K562 (cell line): ENCODE measurements around the gene RPS15A. TPM values are rescaled to one million over a fixed set of nuclear protein-coding genes. Genes with fewer than 3 reads are reported as not detected.
A peak's percentile ranks its signal among the peaks of the same experiment; 100 is the strongest.

Source experiments
- BCOR ChIP-seq: fragments of 450-650 bp; IDR thresholded peaks from 2 replicates; pipeline ENCODE4 v1.6.1; 2016
- ELF2 ChIP-seq: fragments of 250-450 bp; sonication (Bioruptor Pico); IDR thresholded peaks from 2 replicates; pipeline ENCODE4 v1.5.0; 2021; ENCODE audit warnings: mild to moderate bottlenecking
- NBN ChIP-seq: fragments of 450-650 bp; IDR thresholded peaks from 2 replicates; pipeline ENCODE4 v1.6.1; 2016; ENCODE audit warnings: low read depth, mild to moderate bottlenecking
- NFXL1 ChIP-seq: fragments of 450-650 bp; formaldehyde crosslinking; IDR thresholded peaks from 2 replicates; pipeline ENCODE4 v1.4.0; 2021; ENCODE audit warnings: mild to moderate bottlenecking
- NONO ChIP-seq, 2 experiments: fragments of 200-400 bp in 1 of 2; fragments of 450-650 bp in 1 of 2; formaldehyde crosslinking in 1 of 2; IDR thresholded peaks; 2 replicates each; pipeline ENCODE4 v1.6.1; 2017; ENCODE audit warnings: low read depth in 2 of 2, mild to moderate bottlenecking in 2 of 2, moderate library complexity in 2 of 2, low read length in 1 of 2
- NRF1 ChIP-seq, 2 experiments: fragments of 450-650 bp; IDR thresholded peaks in 1 of 2; conservative IDR thresholded peaks in 1 of 2; 2 replicates each; pipeline ENCODE4 v1.6.1; 2014; ENCODE audit warnings: mild to moderate bottlenecking in 2 of 2
- POLR2B ChIP-seq: fragments of 450-650 bp; IDR thresholded peaks from 2 replicates; pipeline ENCODE4 v1.6.1; 2018; ENCODE audit warnings: low read depth; ENCODE audit not compliant: partially characterized antibody
- SAFB ChIP-seq: fragments of 200-400 bp; formaldehyde crosslinking; IDR thresholded peaks from 2 replicates; pipeline ENCODE4 v1.6.1; 2017; ENCODE audit warnings: low read depth, low read length, borderline replicate concordance
- SETDB1 ChIP-seq: IDR thresholded peaks from one replicate; pipeline ENCODE4 v1.6.1; 2012; ENCODE audit warnings: low read length, control low read depth, inconsistent platforms
- SIN3B ChIP-seq: fragments of 450-650 bp; IDR thresholded peaks from 2 replicates; pipeline ENCODE4 v1.6.1; 2017; ENCODE audit warnings: low read depth, mild to moderate bottlenecking, moderate library complexity
- ZNF217 ChIP-seq: sonication (generic); formaldehyde crosslinking; IDR thresholded peaks from 2 replicates; pipeline ENCODE4 v1.8.0; 2022; ENCODE audit warnings: mild to moderate bottlenecking, missing genetic modification reagents
- ZNF354B ChIP-seq: fragments of 250-450 bp; sonication (Bioruptor Pico); IDR thresholded peaks from 2 replicates; pipeline ENCODE4 v1.4.0; 2020
- ZNF444 ChIP-seq: fragments of 250-450 bp; sonication (Bioruptor Pico); IDR thresholded peaks from 2 replicates; pipeline ENCODE4 v1.4.0; 2020; ENCODE audit warnings: mild to moderate bottlenecking, moderate library complexity
- polyA plus RNA-seq, 8 experiments: library from polyadenylated mRNA; depleted of rRNA in 4 of 8; stranded (reverse) in 5 of 8; unstranded in 3 of 8; fragments of >200 nt; fragmentation: Nextera tagmentation in 2 of 8; fragmentation: Illumina TruSeq in 1 of 8; extraction: Ambion mirVana in 2 of 8; extraction: Trizol in 1 of 8; gene quantifications; 2 replicates each; pipeline versions ENCODE4 v1.2.1 to v1.2.3, GENCODE V29; 2011 to 2014; ENCODE audit warnings: inconsistent platforms in 1 of 8, missing spikeins in 1 of 8
- total RNA-seq, 7 experiments: library from RNA; depleted of rRNA in 6 of 7; stranded (reverse); fragments of >200 nt in 6 of 7; fragmentation: Illumina TruSeq in 2 of 7; extraction: Trizol in 2 of 7; gene quantifications; 2 replicates each; pipeline versions ENCODE4 v1.2.1 to v1.2.3, GENCODE V29; 2011 to 2021; ENCODE audit warnings: low replicate concordance in 1 of 7
- TF ChIP-seq, protein P1 (sequence below): fragments of 450-650 bp; IDR thresholded peaks from 2 replicates; pipeline ENCODE4 v1.6.1; 2016; ENCODE audit warnings: missing biosample characterization, missing genetic modification characterization
- TF ChIP-seq, protein P2 (sequence below): fragments of 450-650 bp; IDR thresholded peaks from 2 replicates; pipeline ENCODE4 v1.6.1; 2017; ENCODE audit warnings: antibody characterized with exemption, mild to moderate bottlenecking
- TF ChIP-seq, protein P3 (sequence below): fragments of 200-400 bp; formaldehyde crosslinking; IDR thresholded peaks from 2 replicates; pipeline ENCODE4 v1.6.1; 2017; ENCODE audit warnings: mild to moderate bottlenecking, low read depth, low read length, moderate library complexity
- TF ChIP-seq, protein P4 (sequence below): fragments of 450-650 bp; formaldehyde crosslinking; IDR thresholded peaks from 2 replicates; pipeline ENCODE4 v1.4.0; 2020; ENCODE audit warnings: mild to moderate bottlenecking, moderate library complexity

Gene RPS15A
- total and polyA plus RNA-seq, 9 of the 15 experiments (the other 6 are each of a cell fraction or from before 2014, with no cell fraction given): 1,397 to 5,474 (median 2,798) TPM

DNA sequence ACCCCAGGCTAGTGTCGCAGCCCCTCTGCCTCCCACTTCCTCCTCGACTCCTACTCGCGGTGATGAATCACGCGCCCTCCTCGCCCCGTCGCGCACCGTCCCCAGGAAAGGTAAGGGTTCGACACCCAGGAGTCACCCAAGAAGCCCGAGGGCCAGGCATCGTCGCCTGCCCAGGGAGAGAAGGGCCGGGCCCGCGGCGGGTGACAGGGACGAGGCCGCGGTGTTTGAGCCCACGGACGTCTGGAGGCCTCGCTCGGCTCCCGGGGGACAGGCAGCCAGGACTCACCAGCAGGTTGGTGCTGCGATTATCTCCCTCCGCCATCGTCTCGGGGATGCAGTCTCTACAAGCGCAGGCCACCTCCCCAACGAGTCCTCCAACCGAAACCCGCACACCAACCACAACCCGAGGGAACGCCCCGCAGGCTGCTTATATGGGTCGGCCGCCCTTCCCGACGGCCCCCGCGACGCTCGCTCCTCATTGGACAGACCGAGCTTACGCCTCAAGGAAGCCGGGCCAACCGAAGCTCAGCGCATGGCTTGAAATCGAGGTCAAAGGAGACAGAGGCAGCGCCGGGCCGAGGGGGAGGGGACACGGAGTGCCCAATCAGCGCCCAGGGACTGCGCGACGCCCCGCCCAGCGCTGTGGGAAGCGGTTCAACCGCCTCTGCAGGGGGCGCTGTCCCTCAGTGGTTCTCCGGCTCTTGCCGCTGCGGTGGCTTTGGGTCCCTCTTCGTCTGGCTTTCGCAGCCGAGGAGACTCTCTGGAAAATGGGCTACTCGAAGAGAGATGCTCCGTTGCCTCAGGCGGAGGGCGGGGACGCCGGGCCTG, 11.2 kb upstream of the RPS15A start, which contains the start of gene ARL6IP1 (continued):
- TF ChIP-seq, protein P1, sequence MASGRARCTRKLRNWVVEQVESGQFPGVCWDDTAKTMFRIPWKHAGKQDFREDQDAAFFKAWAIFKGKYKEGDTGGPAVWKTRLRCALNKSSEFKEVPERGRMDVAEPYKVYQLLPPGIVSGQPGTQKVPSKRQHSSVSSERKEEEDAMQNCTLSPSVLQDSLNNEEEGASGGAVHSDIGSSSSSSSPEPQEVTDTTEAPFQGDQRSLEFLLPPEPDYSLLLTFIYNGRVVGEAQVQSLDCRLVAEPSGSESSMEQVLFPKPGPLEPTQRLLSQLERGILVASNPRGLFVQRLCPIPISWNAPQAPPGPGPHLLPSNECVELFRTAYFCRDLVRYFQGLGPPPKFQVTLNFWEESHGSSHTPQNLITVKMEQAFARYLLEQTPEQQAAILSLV (tag): no peak
- TF ChIP-seq, protein P2, sequence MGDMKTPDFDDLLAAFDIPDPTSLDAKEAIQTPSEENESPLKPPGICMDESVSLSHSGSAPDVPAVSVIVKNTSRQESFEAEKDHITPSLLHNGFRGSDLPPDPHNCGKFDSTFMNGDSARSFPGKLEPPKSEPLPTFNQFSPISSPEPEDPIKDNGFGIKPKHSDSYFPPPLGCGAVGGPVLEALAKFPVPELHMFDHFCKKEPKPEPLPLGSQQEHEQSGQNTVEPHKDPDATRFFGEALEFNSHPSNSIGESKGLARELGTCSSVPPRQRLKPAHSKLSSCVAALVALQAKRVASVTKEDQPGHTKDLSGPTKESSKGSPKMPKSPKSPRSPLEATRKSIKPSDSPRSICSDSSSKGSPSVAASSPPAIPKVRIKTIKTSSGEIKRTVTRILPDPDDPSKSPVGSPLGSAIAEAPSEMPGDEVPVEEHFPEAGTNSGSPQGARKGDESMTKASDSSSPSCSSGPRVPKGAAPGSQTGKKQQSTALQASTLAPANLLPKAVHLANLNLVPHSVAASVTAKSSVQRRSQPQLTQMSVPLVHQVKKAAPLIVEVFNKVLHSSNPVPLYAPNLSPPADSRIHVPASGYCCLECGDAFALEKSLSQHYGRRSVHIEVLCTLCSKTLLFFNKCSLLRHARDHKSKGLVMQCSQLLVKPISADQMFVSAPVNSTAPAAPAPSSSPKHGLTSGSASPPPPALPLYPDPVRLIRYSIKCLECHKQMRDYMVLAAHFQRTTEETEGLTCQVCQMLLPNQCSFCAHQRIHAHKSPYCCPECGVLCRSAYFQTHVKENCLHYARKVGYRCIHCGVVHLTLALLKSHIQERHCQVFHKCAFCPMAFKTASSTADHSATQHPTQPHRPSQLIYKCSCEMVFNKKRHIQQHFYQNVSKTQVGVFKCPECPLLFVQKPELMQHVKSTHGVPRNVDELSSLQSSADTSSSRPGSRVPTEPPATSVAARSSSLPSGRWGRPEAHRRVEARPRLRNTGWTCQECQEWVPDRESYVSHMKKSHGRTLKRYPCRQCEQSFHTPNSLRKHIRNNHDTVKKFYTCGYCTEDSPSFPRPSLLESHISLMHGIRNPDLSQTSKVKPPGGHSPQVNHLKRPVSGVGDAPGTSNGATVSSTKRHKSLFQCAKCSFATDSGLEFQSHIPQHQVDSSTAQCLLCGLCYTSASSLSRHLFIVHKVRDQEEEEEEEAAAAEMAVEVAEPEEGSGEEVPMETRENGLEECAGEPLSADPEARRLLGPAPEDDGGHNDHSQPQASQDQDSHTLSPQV: peak; percentile 72
- TF ChIP-seq BCOR (peak; percentile 40; the same call in 1 of the 2 replicates), NRF1 (conservative IDR thresholded peaks at IDR 0.05 in 1 of 2, IDR thresholded peaks at IDR 0.05 in 1 of 2) (peak; percentile 85 to 88), ELF2 (CRISPR knock-in tag) (0 out of 2 replicates have a peak, but pooled peaks have one; percentile 23), NBN (peak; percentile 69), SETDB1 (no peak), SAFB (0 out of 2 replicates have a peak, but pooled peaks have one; percentile 32), NONO (IDR thresholded peaks at IDR 0.05; ENCODE audit: low read depth in 2 of 2, low read length in 1 of 2) (peak; percentile 72 to 87), ZNF217 (no peak), SIN3B (peak; percentile 56; the same call in 1 of the 2 replicates), ZNF354B (CRISPR knock-in tag) (no peak), POLR2B (peak; percentile 99), ZNF444 (CRISPR knock-in tag) (no peak), NFXL1 (no peak)
- TF ChIP-seq, protein P3, sequence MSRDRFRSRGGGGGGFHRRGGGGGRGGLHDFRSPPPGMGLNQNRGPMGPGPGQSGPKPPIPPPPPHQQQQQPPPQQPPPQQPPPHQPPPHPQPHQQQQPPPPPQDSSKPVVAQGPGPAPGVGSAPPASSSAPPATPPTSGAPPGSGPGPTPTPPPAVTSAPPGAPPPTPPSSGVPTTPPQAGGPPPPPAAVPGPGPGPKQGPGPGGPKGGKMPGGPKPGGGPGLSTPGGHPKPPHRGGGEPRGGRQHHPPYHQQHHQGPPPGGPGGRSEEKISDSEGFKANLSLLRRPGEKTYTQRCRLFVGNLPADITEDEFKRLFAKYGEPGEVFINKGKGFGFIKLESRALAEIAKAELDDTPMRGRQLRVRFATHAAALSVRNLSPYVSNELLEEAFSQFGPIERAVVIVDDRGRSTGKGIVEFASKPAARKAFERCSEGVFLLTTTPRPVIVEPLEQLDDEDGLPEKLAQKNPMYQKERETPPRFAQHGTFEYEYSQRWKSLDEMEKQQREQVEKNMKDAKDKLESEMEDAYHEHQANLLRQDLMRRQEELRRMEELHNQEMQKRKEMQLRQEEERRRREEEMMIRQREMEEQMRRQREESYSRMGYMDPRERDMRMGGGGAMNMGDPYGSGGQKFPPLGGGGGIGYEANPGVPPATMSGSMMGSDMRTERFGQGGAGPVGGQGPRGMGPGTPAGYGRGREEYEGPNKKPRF: no peak
- TF ChIP-seq, protein P4, sequence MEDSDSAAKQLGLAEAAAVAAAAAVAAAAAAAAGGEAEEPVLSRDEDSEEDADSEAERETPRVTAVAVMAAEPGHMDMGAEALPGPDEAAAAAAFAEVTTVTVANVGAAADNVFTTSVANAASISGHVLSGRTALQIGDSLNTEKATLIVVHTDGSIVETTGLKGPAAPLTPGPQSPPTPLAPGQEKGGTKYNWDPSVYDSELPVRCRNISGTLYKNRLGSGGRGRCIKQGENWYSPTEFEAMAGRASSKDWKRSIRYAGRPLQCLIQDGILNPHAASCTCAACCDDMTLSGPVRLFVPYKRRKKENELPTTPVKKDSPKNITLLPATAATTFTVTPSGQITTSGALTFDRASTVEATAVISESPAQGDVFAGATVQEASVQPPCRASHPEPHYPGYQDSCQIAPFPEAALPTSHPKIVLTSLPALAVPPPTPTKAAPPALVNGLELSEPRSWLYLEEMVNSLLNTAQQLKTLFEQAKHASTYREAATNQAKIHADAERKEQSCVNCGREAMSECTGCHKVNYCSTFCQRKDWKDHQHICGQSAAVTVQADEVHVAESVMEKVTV: no peak
